Neural progenitor cell (in vitro differentiated cells): ENCODE data around the gene FYB1. TPM values are rescaled to one million over a fixed set of nuclear protein-coding genes. Genes with fewer than 3 reads are reported as not detected.

ENCODE experiments used
- DNase-seq: peaks from one replicate; pipeline ENCODE4 v3.0.0-alpha.2; 2016; ENCODE audit warnings: low spot score
- H2AFZ ChIP-seq: fragments of 200-600 bp; sonication (generic); replicated peaks from 2 replicates; pipeline ENCODE4 v1.6.1; 2016; ENCODE audit warnings: antibody characterized with exemption
- H3F3A ChIP-seq: fragments of 200-600 bp; sonication (generic); 2 replicates; pipeline ENCODE4 v1.6.1; 2016; ENCODE audit warnings: antibody characterized with exemption, low read depth
- H3K27ac ChIP-seq: fragments of 200-600 bp; sonication (generic); 2 replicates; pipeline ENCODE4 v1.5.1; 2016; ENCODE audit warnings: mild to moderate bottlenecking
- H3K27me3 ChIP-seq: fragments of 200-600 bp; sonication (generic); 2 replicates; pipeline ENCODE4 v1.6.1; 2016; ENCODE audit warnings: mild to moderate bottlenecking, moderate library complexity
- H3K36me3 ChIP-seq: fragments of 200-600 bp; sonication (generic); 2 replicates; pipeline ENCODE4 v1.5.1; 2016
- H3K4me1 ChIP-seq: fragments of 200-600 bp; sonication (generic); 2 replicates; pipeline ENCODE4 v1.6.1; 2016; ENCODE audit warnings: mixed run types
- H3K4me2 ChIP-seq: fragments of 200-600 bp; sonication (generic); 2 replicates; pipeline ENCODE4 v1.6.1; 2016
- H3K4me3 ChIP-seq: fragments of 200-600 bp; sonication (generic); 2 replicates; pipeline ENCODE4 v1.5.1; 2016
- H3K79me2 ChIP-seq: fragments of 200-600 bp; sonication (generic); 2 replicates; pipeline ENCODE4 v1.6.1; 2016; ENCODE audit warnings: low read depth
- H3K9ac ChIP-seq: fragments of 200-600 bp; sonication (generic); 2 replicates; pipeline ENCODE4 v1.6.1; 2016
- H3K9me3 ChIP-seq: fragments of 200-600 bp; sonication (generic); 2 replicates; pipeline ENCODE4 v1.5.1; 2016; ENCODE audit warnings: low read depth
- H4K20me1 ChIP-seq: fragments of 200-600 bp; sonication (generic); 2 replicates; pipeline ENCODE4 v1.6.1; 2016; ENCODE audit warnings: low read depth
- H3K27ac Mint-ChIP-seq: 3 replicates; pipeline ENCODE4 v1.8.0; 2021; ENCODE audit warnings: mixed read lengths
- H3K27me3 Mint-ChIP-seq: 2 replicates; pipeline ENCODE4 v1.8.0; 2022; ENCODE audit warnings: low read depth, mild to moderate bottlenecking, inconsistent platforms, moderate library complexity, mixed read lengths; ENCODE audit not compliant: insufficient read depth
- H3K36me3 Mint-ChIP-seq: 3 replicates; pipeline ENCODE4 v1.8.0; 2021; ENCODE audit warnings: mixed read lengths
- H3K4me1 Mint-ChIP-seq: 3 replicates; pipeline ENCODE4 v1.8.0; 2021; ENCODE audit warnings: mixed read lengths
- H3K4me3 Mint-ChIP-seq: 3 replicates; pipeline ENCODE4 v1.8.0; 2021; ENCODE audit warnings: mild to moderate bottlenecking, moderate library complexity, mixed read lengths
- H3K9me3 Mint-ChIP-seq: 3 replicates; pipeline ENCODE4 v1.8.0; 2020; ENCODE audit warnings: mixed read lengths
- EZH2 ChIP-seq: fragments of 200-600 bp; sonication (generic); IDR thresholded peaks from 2 replicates; pipeline ENCODE4 v1.6.1; 2017; ENCODE audit warnings: antibody characterized with exemption, mild to moderate bottlenecking, moderate library complexity
- EZH2phosphoT487 ChIP-seq: fragments of 200-600 bp; sonication (generic); IDR thresholded peaks from 2 replicates; pipeline ENCODE4 v1.6.1; 2017; ENCODE audit warnings: antibody characterized with exemption
- total RNA-seq: library from RNA; depleted of rRNA; stranded (reverse); fragments of >200 nt; gene quantifications from 2 replicates; pipeline ENCODE4 v1.2.3, GENCODE V29; 2015; ENCODE audit warnings: low replicate concordance
- TF ChIP-seq, protein P1 (sequence below): fragments of 200-600 bp; sonication (generic); IDR thresholded peaks from 2 replicates; pipeline ENCODE4 v1.5.1; 2017; ENCODE audit warnings: antibody characterized with exemption, mild to moderate bottlenecking

Gene FYB1
- total RNA-seq, 1 donor from 2014 or later = not detected

DNA sequence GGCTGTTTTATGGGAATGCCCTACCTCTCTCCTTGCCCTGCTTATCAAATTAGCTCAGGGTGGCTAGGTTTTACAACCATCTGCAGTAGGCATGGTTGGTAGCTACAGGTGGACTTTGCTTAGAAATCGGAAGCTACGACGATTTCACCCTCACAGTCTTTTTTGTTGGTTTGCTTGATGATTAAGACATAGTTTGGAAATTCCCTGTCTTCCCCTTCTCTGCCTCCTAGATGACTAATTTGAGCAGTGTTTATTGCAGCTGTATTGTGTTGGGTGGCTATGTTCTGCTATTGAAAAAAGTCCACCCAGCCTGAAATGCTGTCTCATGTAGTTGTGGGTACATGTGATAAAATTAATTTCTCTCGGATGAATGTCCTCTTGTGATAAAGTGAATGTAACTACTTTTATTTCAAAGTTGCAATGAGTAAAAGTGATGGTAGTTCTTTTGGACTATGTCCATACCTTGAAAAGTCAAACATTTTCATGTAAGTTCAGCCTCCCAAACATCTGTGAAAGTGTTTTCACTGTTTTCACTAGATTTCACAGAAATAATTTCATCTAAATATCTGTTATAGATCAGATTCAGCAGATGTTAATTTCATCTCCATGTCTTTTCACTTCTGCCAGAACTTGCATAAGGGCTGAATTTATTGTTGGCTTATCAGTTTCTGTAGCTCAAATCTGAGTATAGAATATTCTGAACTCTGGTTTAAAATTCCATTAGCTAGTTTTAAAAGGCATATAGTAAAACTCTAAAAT, 37.3 kb upstream of the FYB1 start:
- no peaks in the 10 kb centered on the region for H3K36me3 Mint-ChIP-seq
- Histone ChIP-seq H3F3A (no peaks in the 10 kb centered on the region), H3K79me2 (no peaks in the 10 kb centered on the region), H3K27me3 (no peaks in the 10 kb centered on the region), H3K4me3 (no peak overlapping the region), H4K20me1 (no peaks in the 10 kb centered on the region), H3K9me3 (no peaks in the 10 kb centered on the region), H3K36me3 (no peaks in the 10 kb centered on the region), H3K4me1 (no peaks in the 10 kb centered on the region), H3K9ac (no peak overlapping the region), H2AFZ (no peak overlapping the region), H3K27ac (no peak overlapping the region), H3K4me2 (no peak overlapping the region)
- H3K4me1 Mint-ChIP-seq = no peaks in the 10 kb centered on the region
- H3K27me3 Mint-ChIP-seq = no peaks in the 10 kb centered on the region
- TF ChIP-seq EZH2phosphoT487 (no peak), EZH2 (no peak)
- TF ChIP-seq, protein P1, sequence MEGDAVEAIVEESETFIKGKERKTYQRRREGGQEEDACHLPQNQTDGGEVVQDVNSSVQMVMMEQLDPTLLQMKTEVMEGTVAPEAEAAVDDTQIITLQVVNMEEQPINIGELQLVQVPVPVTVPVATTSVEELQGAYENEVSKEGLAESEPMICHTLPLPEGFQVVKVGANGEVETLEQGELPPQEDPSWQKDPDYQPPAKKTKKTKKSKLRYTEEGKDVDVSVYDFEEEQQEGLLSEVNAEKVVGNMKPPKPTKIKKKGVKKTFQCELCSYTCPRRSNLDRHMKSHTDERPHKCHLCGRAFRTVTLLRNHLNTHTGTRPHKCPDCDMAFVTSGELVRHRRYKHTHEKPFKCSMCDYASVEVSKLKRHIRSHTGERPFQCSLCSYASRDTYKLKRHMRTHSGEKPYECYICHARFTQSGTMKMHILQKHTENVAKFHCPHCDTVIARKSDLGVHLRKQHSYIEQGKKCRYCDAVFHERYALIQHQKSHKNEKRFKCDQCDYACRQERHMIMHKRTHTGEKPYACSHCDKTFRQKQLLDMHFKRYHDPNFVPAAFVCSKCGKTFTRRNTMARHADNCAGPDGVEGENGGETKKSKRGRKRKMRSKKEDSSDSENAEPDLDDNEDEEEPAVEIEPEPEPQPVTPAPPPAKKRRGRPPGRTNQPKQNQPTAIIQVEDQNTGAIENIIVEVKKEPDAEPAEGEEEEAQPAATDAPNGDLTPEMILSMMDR = no peak
- H3K4me3 Mint-ChIP-seq = no peak overlapping the region
- no peak overlapping the region for H3K27ac Mint-ChIP-seq
- no peak for DNase-seq
- no peaks in the 10 kb centered on the region for H3K9me3 Mint-ChIP-seq

DNA sequence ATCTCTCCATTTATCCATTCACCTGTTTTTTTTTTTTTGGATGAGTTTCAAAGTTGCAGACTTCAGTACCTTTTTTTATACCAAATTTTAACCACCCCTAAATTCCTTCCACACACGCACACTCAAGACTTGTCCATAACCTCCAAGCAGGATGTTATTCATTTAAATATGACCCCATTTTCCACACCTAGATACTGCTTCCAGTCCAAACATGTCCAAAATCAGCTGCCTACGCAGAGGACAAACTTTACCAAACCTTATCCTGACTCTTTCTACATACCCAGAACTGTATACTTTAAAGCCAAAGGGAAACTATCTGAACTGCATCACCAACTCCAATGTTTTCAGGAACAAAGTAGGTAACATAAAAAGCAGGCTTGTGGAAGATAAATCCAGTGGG, 36.0 kb upstream of the FYB1 start:
- no peaks in the 10 kb centered on the region for H3K9me3 Mint-ChIP-seq
- no peaks in the 10 kb centered on the region for H3K27me3 Mint-ChIP-seq
- H3K4me1 ChIP-seq = no peaks in the 10 kb centered on the region
- H3F3A ChIP-seq = no peaks in the 10 kb centered on the region
- no peaks in the 10 kb centered on the region for H4K20me1 ChIP-seq
- H3K36me3 ChIP-seq = no peaks in the 10 kb centered on the region
- H3K9ac ChIP-seq = no peak overlapping the region
- H3K4me2 ChIP-seq = no peak overlapping the region
- no peak overlapping the region for H3K27ac ChIP-seq
- TF ChIP-seq, protein P1 = no peak
- no peak for TF ChIP-seq EZH2
- TF ChIP-seq EZH2phosphoT487 = no peak
- no peak overlapping the region for H3K4me3 Mint-ChIP-seq
- no peak overlapping the region for H3K27ac Mint-ChIP-seq
- no peaks in the 10 kb centered on the region for H3K4me1 Mint-ChIP-seq
- DNase-seq = no peak
- H3K9me3 ChIP-seq = no peaks in the 10 kb centered on the region
- H2AFZ ChIP-seq = no peak overlapping the region
- H3K27me3 ChIP-seq = no peaks in the 10 kb centered on the region
- H3K4me3 ChIP-seq = no peak overlapping the region
- no peaks in the 10 kb centered on the region for H3K79me2 ChIP-seq
- no peaks in the 10 kb centered on the region for H3K36me3 Mint-ChIP-seq

DNA sequence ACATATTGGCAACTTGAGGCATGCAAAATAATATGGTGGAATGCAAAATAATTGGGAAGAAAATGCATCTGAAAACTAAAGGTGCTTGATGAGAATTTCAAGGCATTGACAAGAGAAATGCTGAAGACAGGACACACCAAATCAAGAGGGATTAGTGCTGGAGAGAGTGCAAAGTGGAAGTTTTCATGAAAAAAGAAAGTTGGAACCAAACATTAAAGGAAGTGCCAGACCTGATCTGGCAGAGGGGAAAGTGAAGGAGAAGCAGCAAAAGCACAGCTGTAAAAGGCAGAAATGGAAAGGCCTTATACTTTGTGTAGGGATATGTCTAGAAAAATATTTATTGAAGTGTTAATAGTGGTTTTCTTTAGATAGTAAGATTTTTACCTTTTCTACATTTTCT, 35.3 kb upstream of the FYB1 start:
- H3K36me3 Mint-ChIP-seq = no peaks in the 10 kb centered on the region
- H3K4me2 ChIP-seq = no peak overlapping the region
- H3K9me3 Mint-ChIP-seq = no peaks in the 10 kb centered on the region

More for the DNA sequence above, 35.3 kb upstream of the FYB1 start:
- Histone ChIP-seq H3K9me3 (no peaks in the 10 kb centered on the region), H2AFZ (no peak overlapping the region), H3K4me3 (no peak overlapping the region), H3F3A (no peaks in the 10 kb centered on the region), H3K79me2 (no peaks in the 10 kb centered on the region), H3K9ac (no peak overlapping the region), H3K27me3 (no peaks in the 10 kb centered on the region), H3K27ac (no peak overlapping the region), H3K4me1 (no peaks in the 10 kb centered on the region), H3K36me3 (no peaks in the 10 kb centered on the region), H4K20me1 (no peaks in the 10 kb centered on the region)
- no peaks in the 10 kb centered on the region for H3K4me1 Mint-ChIP-seq
- H3K4me3 Mint-ChIP-seq = no peak overlapping the region
- no peaks in the 10 kb centered on the region for H3K27me3 Mint-ChIP-seq
- H3K27ac Mint-ChIP-seq = no peak overlapping the region
- TF ChIP-seq, protein P1 = no peak
- TF ChIP-seq EZH2 (no peak), EZH2phosphoT487 (no peak)
- DNase-seq = no peak
